HG03108 (cell line): ENCODE data around the gene RANBP3.
A peak's percentile ranks its signal among the peaks of the same experiment; 100 is the strongest.

Source experiments
- ATAC-seq: cut with Tn5 transposase; IDR thresholded peaks from one replicate; pipeline ENCODE4 v1.9.1; 2021; ENCODE audit warnings: moderate library complexity; ENCODE audit not compliant: unreplicated experiment

RANBP3 gene

GRCh38 chr19:5932146-5932545 is 45.8 kb downstream of the RANBP3 start:
- ATAC-seq = no peak

DNA sequence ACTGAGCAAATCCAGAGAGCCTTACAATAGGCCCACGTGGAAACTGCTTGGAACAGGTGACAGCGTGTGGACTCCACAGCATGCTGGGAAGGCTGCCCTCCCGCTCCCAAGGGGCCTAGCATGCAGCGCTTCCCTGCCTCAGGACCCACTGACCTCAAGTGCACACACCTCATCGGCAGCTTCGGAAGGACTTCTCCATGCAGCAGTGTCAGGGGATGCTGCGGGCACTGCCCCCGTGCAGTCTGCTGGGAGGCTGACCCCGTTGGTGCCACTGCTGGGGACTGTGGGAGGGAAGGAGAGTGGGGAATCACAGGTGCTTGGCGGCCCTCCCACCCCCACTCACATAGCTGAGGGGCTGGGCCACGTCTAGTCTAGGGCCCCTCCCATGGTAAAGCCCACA is 46.7 kb downstream of the RANBP3 start:
- no peak for ATAC-seq

DNA sequence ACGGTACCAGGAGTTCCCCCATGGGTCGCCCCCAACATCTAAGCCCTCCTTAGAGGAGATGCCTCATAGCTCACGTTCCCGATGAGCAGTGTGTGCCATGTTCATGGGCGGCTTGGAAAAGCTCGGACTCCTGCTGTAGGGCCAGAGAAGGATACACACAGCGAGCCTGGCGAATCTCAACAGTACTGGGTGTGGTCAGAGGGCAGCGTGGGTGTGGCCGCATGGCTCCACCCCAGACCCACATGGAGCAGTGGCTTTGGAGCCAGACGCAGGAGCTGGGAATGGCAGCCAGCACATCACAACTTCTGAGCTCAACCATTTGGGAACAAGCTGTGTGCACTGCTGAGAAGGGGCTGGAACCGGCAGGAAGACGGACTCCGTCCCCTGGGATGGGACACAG is 48.3 kb downstream of the RANBP3 start:
- ATAC-seq = no peak

DNA sequence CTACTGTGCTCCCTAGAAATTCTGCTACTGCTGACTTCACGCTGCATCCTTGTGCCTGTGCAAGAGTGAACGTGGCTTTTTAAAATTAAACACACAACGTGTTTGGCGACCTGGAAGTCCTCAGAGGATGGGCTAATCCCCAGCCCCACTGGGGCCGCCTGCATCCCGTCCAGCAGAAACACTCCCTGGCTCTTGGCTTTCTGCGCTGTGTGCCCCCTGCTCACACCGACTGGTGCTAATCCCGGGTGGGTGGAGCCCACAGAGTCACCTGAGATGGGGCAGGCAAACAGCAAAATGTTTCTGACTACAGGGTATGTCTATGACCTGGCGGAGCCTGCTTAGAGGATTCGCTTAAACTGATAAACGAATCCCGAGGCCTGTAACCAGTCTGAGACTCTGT is 48.8 kb downstream of the RANBP3 start:
- ATAC-seq = no peak

DNA sequence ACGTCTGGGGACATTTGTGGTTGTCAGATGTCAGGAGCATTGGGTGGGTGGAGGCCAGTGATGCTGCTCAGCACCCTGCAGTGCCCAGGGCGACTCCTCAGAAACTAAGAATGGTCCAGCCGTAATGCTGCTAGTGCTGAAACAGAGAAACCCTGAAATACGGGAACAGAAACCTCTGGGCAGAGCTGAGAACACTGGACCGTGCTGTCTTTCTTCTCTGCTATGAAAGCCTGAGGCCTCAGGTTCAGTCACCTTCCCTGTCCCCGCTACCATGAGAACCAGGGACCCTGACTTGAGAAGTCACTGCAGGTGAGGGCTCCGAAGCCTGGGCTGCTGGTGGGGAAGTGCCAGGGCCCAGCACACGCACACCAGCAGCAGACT is 50.5 kb downstream of the RANBP3 start:
- ATAC-seq = peak; percentile 65

- no peak for ATAC-seq
Observed at GRCh38 chr19:5926641-5927440, 51.1 kb downstream of the RANBP3 start.

GRCh38 chr19:5925830-5926427 is 52.0 kb downstream of the RANBP3 start:
- no peak for ATAC-seq

GRCh38 chr19:5923356-5923755 is 54.6 kb downstream of the RANBP3 start:
- ATAC-seq = no peak

- ATAC-seq = no peak
Observed at GRCh38 chr19:5922161-5922545, 55.8 kb downstream of the RANBP3 start.

DNA sequence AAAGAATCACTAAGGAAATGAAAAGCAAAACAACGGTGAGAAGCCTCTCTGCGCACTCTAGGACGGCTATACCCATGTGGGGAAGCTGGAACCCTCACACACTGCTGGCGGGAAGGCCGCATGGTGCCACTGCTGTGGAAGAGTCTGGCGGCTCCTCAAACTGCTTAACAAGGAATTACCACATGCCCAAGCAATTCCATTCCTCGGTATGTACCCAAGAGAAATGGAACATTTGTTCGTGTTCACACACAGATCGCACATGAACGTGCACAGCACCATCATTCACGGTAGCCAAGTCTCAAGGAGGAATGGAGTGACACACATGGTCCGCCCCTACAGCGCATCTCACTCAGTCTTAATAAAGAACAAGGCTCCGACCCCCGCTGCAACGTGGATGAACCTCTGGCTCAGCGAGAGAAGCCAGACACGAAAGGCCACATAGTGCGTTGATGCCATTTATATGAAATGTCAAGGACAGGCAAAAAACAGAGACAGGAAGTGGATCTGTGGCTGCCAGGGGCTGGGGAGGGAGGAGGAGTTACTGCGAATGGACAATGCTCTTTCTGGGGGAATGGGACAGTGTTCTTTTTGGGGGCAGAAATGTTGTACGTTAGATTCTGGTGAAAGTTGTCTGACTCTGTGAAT is 56.3 kb downstream of the RANBP3 start:
- no peak for ATAC-seq

- ATAC-seq = no peak
Observed at GRCh38 chr19:5918463-5919079, 59.4 kb downstream of the RANBP3 start.

DNA sequence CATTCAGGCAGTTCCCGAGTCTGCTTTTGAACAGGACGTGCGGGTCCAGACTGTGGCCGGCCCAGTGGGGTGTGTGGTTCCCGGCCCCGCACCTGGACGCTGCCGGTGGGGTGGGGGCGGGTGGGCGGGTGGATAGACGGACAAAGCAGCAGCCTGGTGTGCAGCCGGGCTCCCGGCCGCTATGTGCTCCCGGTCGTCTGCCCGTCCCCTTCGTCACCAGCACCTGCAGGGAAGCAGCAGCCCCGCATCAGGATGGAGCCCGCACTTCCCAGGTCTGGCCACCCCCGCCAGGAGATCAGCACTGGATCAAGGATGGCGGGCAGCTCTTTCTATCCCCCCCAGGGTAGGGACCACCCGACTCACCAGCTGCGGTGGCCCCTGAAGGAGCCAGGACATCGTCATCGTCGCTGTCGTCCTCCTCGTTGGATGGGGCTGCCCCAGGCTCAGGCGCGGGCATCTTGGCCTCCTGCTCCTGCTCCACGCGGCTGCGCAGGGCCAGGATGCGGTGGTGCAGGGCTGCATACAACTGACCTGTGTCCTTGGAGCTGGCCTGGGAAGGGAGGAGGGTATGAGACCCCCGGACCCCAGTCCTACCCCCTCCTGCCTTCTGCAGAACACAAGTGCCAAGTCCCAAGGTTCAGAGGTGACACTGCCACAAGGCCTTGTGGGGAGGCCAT is 60.4 kb downstream of the RANBP3 start:
- ATAC-seq = no peak

- ATAC-seq = no peak
Observed at GRCh38 chr19:5916181-5916708, 61.7 kb downstream of the RANBP3 start.

DNA sequence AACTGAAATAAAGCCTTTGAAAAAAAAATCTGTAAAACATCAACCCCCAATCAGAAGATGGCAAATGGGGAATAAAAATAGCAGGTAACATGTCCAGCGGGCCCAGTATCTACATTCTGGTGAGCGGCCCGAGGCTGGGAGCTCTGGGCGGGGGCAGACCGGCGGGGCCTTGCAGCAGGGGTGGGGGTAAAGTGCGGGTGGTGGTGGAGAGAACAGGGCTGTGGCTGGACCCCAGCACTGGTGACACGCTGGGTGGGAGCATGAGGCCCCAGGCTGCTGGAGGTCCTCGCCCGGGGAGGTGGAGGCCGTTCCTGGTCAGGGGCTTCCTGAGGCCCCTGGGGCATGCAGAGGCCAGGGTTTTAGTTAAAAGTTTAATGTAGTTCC is 62.2 kb downstream of the RANBP3 start:
- ATAC-seq = no peak

GRCh38 chr19:5914946-5915781 is 62.8 kb downstream of the RANBP3 start:
- ATAC-seq = no peak

- no peak for ATAC-seq
Observed at GRCh38 chr19:5914358-5914774, 63.6 kb downstream of the RANBP3 start.

GRCh38 chr19:5913739-5914357 is 64.1 kb downstream of the RANBP3 start, which contains the start of gene CAPS:
Gene CAPS, plus strand, starts transcription at chr19:5914254. Its CDS starts 153 bp downstream, at chr19:5914407.
- ATAC-seq = no peak

GRCh38 chr19:5911366-5911765 is 66.6 kb downstream of the RANBP3 start:
- no peak for ATAC-seq

DNA sequence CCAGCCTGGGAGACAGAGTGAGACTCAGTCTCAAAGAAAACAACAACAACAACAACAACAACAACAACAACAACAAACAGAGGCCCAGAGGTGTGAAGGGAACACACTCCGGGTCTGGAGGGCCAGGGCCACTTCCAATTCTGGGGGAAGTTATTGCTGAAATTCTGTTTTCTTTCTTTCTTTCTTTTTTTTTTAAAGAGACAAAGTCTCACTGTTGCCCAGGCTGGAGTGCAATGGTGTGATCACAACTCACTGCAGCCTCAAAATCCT is 67.4 kb downstream of the RANBP3 start:
- no peak for ATAC-seq
